NCI-H1092 (cell line): Measurements from ENCODE around the gene TMEM207.

Experiments used
- DNase-seq: peaks from one replicate; lab custom pipeline; 2025; lab: John Stamatoyannopoulos, UW

The TMEM207 gene

DNA sequence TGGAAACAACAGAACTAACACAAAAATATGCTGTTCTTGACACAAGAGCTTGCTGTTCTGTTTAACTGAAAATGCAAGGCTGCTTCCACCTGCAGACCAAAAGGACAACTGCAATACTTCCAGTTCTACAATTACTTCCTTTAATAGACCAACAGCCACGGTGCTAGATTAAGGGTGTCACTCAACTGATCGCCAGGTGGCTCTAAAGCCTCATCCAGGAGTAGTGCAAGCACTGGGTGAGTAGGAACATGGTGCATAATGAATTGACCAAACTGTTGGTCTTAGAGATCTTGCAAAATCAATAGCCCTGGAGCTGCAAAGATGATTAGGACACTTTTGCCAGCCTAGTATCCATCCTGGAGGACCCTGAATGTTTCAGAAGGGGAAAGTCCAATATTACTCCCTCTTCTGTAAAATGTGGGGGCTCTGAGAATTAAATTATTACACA lies 65.4 kb downstream of the TMEM207 start:
- DNase-seq, result no peak

DNA sequence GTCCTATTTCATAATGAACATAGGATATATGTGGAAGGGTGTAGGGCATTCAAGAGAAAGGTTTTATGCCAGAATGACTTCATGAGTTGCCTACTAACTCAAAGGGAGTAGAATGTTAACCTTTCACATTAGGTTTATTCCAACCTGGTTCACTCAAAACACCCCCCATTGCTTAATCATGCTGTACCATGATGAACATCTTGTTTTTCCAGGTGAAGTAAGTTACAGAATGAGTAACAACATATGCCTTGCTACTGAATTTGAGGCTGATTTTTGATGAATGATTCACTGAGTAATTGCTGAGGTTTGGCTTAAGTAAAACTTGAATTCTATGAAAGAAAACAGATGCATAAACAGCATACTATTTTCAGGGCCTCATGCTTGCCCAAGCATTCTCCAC lies 67.6 kb downstream of the TMEM207 start:
- no peak for DNase-seq

DNA sequence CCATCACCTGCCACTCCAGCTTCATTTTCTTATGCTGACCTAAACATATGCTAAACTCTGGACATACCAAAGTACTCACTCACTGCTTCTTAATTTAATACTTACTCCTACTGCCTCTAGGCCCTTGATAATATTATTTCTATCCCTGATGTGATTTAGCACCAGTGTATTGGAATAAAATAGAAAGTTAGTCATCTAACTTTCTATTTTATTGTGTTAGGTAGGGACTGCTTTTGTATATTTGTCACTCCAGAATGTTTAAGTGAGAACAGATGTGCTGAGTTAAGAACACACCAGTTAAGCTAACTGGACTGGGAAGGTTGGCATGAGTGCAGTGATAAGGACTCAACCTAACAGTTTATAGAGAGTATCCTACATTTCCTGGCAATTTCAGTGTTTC lies 68.3 kb downstream of the TMEM207 start:
- DNase-seq, result no peak

DNA sequence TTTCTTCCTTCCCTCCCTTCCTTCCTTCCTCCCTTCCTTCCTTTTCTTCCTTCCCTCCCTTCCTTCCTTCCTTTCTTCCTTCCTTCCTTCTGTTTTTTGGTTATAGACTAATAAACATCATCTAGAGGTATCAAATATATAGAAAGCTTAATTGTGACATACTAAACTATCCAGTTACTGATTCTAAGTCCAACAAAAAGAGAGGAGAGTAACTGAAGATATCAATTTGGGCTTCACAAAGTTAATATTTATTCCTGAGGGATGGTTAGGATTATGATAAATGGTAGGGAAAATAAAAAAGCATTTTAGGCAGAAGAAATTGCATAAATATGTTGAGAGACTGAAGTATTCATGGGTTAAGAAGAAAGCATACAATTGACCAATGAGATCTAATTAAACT lies 69.5 kb downstream of the TMEM207 start:
- DNase-seq, result no peak
